Activated T-cell treated with anti-CD3 and anti-CD28 coated beads for 4 hours (primary cell): ENCODE results near the gene SKOR2.
"Not testable (repeated sequence)": the region's sequence is repeated elsewhere in the genome, so short reads cannot be mapped to it uniquely, and the experiment has no call there.

ENCODE experiments used
- DNase-seq: peaks from one replicate; pipeline ENCODE4 v3.0.0-alpha.2; 2020

SKOR2 gene

GRCh38 chr18:47195961-47196360 lies 55.5 kb downstream of the SKOR2 start:
- not testable (repeated sequence) for DNase-seq

GRCh38 chr18:47191961-47192360 lies 59.5 kb downstream of the SKOR2 start:
- DNase-seq = no peak

- DNase-seq = no peak
Measured at GRCh38 chr18:47187721-47188120, 63.7 kb downstream of the SKOR2 start.

GRCh38 chr18:47184419-47185050 lies 66.9 kb downstream of the SKOR2 start:
- no peak for DNase-seq

GRCh38 chr18:47182156-47182555 lies 69.3 kb downstream of the SKOR2 start:
- DNase-seq = not testable (repeated sequence)

GRCh38 chr18:47180765-47181164 lies 70.7 kb downstream of the SKOR2 start:
- no peak for DNase-seq

- DNase-seq = no peak
Measured at GRCh38 chr18:47179520-47179919, 71.9 kb downstream of the SKOR2 start.

GRCh38 chr18:47175898-47176575 lies 75.4 kb downstream of the SKOR2 start, which contains the start of gene IER3IP1:
Gene IER3IP1 (minus strand): TSS chr18:47176364. CDS start chr18:47176277, 87 bp downstream.
- DNase-seq = peak; percentile 85

GRCh38 chr18:47175283-47175897 lies 76.1 kb downstream of the SKOR2 start:
- no peak for DNase-seq

GRCh38 chr18:47174545-47175116 lies 76.8 kb downstream of the SKOR2 start:
- DNase-seq = no peak

GRCh38 chr18:47172476-47172875 lies 79.0 kb downstream of the SKOR2 start:
- no peak for DNase-seq

- DNase-seq = no peak
Measured at GRCh38 chr18:47168913-47169312, 82.5 kb downstream of the SKOR2 start.

GRCh38 chr18:47168509-47168908 lies 83.0 kb downstream of the SKOR2 start:
- DNase-seq = no peak

- DNase-seq = no peak
Measured at GRCh38 chr18:47166294-47166693, 85.2 kb downstream of the SKOR2 start.

GRCh38 chr18:47163241-47163640 lies 88.2 kb downstream of the SKOR2 start:
- no peak for DNase-seq

- no peak for DNase-seq
Measured at GRCh38 chr18:47160256-47160655, 91.2 kb downstream of the SKOR2 start.

GRCh38 chr18:47158404-47158803 lies 93.1 kb downstream of the SKOR2 start:
- not testable (repeated sequence) for DNase-seq
